SK-N-SH treated with all-trans-retinoic acid at 6 μM for 48 hours (cell line): Measurements from ENCODE around the gene ARHGAP25.

ENCODE experiments used
- CSDC2 ChIP-seq: fragments of 250-450 bp; sonication (Bioruptor Pico); IDR thresholded peaks from 2 replicates; pipeline ENCODE4 v1.5.0; 2020; ENCODE audit warnings: mild to moderate bottlenecking, moderate library complexity
- GLIS3 ChIP-seq: fragments of 250-450 bp; sonication (Bioruptor Pico); IDR thresholded peaks from 2 replicates; pipeline ENCODE4 v1.5.0; 2020; ENCODE audit warnings: mild to moderate bottlenecking, moderate library complexity
- RARB ChIP-seq: fragments of 250-450 bp; sonication (Bioruptor Pico); IDR thresholded peaks from 2 replicates; pipeline ENCODE4 v1.8.0; 2021; ENCODE audit warnings: mild to moderate bottlenecking, moderate library complexity
- TOX ChIP-seq: fragments of 250-450 bp; sonication (Bioruptor Pico); IDR thresholded peaks from 2 replicates; pipeline ENCODE4 v1.8.0; 2021; ENCODE audit warnings: mild to moderate bottlenecking, moderate library complexity, borderline replicate concordance
- ZFP30 ChIP-seq: fragments of 450-650 bp; formaldehyde crosslinking; IDR thresholded peaks from 2 replicates; pipeline ENCODE4 v1.5.0; 2022; ENCODE audit warnings: mild to moderate bottlenecking, moderate library complexity
- ZNF565 ChIP-seq: fragments of 450-650 bp; formaldehyde crosslinking; conservative IDR thresholded peaks from 2 replicates; pipeline ENCODE4 v1.5.0; 2020; ENCODE audit warnings: low read depth, mild to moderate bottlenecking, moderate library complexity
- ZNF8 ChIP-seq: fragments of 450-650 bp; formaldehyde crosslinking; IDR thresholded peaks from 2 replicates; pipeline ENCODE4 v1.5.0; 2020; ENCODE audit warnings: mild to moderate bottlenecking, moderate library complexity
- TF ChIP-seq, protein P1 (sequence below): fragments of 250-450 bp; sonication (Bioruptor Pico); IDR thresholded peaks from 2 replicates; pipeline ENCODE4 v1.5.1; 2020; ENCODE audit warnings: low read depth, mild to moderate bottlenecking, moderate library complexity
- TF ChIP-seq, protein P2 (sequence below): fragments of 250-450 bp; sonication (Bioruptor Pico); IDR thresholded peaks from 2 replicates; pipeline ENCODE4 v1.8.0; 2020; ENCODE audit warnings: mild to moderate bottlenecking, moderate library complexity, borderline replicate concordance

DNA sequence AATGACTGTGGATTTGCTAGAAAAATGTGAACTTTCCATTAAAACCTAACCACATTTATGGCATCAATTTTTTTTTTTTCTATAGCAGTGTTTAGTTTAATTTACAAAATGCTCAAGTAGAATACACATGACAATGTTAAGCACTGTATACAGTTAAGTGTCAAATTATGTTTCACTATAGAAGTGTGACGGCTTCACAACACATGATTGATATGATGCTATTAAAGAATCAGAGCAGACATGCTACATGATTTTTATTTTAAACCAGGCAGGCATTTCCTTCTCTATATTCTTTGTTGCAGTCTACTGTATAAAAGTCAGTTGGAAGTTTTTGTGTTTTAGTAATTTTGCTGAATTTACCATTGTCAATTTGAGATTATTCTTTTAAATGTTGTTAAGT lies 47.6 kb upstream of the ARHGAP25 start:
- TF ChIP-seq GLIS3 (CRISPR knock-in tag) = no peak
- TF ChIP-seq ZFP30 = no peak
- TF ChIP-seq ZNF8 (CRISPR knock-in tag) = no peak
- TF ChIP-seq RARB (CRISPR knock-in tag) = no peak
- TF ChIP-seq TOX (CRISPR knock-in tag) = no peak
- TF ChIP-seq, protein P1, sequence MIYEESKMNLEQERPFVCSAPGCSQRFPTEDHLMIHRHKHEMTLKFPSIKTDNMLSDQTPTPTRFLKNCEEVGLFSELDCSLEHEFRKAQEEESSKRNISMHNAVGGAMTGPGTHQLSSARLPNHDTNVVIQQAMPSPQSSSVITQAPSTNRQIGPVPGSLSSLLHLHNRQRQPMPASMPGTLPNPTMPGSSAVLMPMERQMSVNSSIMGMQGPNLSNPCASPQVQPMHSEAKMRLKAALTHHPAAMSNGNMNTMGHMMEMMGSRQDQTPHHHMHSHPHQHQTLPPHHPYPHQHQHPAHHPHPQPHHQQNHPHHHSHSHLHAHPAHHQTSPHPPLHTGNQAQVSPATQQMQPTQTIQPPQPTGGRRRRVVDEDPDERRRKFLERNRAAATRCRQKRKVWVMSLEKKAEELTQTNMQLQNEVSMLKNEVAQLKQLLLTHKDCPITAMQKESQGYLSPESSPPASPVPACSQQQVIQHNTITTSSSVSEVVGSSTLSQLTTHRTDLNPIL = no peak
- TF ChIP-seq, protein P2, sequence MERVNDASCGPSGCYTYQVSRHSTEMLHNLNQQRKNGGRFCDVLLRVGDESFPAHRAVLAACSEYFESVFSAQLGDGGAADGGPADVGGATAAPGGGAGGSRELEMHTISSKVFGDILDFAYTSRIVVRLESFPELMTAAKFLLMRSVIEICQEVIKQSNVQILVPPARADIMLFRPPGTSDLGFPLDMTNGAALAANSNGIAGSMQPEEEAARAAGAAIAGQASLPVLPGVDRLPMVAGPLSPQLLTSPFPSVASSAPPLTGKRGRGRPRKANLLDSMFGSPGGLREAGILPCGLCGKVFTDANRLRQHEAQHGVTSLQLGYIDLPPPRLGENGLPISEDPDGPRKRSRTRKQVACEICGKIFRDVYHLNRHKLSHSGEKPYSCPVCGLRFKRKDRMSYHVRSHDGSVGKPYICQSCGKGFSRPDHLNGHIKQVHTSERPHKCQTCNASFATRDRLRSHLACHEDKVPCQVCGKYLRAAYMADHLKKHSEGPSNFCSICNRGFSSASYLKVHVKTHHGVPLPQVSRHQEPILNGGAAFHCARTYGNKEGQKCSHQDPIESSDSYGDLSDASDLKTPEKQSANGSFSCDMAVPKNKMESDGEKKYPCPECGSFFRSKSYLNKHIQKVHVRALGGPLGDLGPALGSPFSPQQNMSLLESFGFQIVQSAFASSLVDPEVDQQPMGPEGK (CRISPR knock-in tag) = no peak
- TF ChIP-seq CSDC2 (CRISPR knock-in tag) = no peak
- TF ChIP-seq ZNF565 (CRISPR knock-in tag) = no peak
